Testis (tissue), 2 donors: Measurements from ENCODE around the gene KCTD1.

Source experiments
- POLR2A ChIP-seq: fragments of 450-650 bp; IDR thresholded peaks from one replicate; pipeline ENCODE4 v1.6.1; 2017; ENCODE audit warnings: antibody characterized with exemption, mild to moderate bottlenecking, moderate library complexity
- TF ChIP-seq, protein P1 (sequence below), 3 experiments: fragments of 450-650 bp in 2 of 3; fragments of 200-600 bp in 1 of 3; sonication (generic) in 1 of 3; IDR thresholded peaks; one replicate each; pipeline ENCODE4 v1.5.1; 2016 to 2019; ENCODE audit warnings: antibody characterized with exemption in 3 of 3, mild to moderate bottlenecking in 2 of 3, moderate library complexity in 1 of 3

DNA sequence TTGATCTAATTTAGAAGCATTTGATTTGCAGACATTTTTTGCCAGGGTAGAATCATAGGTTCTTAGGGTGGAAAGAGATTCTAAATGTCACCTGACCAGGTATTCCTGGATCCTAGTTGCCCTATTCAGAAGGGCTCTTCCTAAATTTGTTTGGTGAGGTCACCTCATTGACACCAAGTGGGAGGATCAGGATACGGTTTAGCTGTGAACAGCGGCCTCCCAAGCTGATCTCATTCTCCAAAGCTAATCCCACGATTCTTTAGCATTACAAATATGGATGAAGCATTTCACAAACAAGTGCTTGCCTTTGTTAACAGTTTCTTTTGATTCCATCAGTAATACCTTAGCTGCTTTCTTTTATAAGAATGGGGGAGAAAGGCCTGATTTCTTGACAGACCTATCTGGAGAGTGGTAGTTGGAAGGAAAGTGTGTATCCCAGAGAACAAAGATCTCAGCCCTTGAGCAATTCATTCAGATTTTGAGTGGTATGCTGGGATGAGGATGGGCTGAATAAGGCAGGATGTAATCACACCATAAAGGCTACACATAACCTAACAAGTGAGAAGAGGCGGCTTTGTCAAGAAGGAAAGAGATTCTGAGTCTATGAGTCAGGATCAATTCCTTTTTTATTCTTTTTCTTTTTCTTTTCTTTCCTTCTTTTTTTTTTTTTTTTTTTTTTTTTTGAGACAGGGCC lies 16.6 kb downstream of the KCTD1 start:
- TF ChIP-seq, protein P1, sequence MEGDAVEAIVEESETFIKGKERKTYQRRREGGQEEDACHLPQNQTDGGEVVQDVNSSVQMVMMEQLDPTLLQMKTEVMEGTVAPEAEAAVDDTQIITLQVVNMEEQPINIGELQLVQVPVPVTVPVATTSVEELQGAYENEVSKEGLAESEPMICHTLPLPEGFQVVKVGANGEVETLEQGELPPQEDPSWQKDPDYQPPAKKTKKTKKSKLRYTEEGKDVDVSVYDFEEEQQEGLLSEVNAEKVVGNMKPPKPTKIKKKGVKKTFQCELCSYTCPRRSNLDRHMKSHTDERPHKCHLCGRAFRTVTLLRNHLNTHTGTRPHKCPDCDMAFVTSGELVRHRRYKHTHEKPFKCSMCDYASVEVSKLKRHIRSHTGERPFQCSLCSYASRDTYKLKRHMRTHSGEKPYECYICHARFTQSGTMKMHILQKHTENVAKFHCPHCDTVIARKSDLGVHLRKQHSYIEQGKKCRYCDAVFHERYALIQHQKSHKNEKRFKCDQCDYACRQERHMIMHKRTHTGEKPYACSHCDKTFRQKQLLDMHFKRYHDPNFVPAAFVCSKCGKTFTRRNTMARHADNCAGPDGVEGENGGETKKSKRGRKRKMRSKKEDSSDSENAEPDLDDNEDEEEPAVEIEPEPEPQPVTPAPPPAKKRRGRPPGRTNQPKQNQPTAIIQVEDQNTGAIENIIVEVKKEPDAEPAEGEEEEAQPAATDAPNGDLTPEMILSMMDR (IDR thresholded peaks at IDR 0.05) = no peak
- TF ChIP-seq POLR2A = no peak
